ENCODE measurements around the gene ANTXR1.
A peak's percentile ranks its signal among the peaks of the same experiment; 100 is the strongest.

ANTXR1 gene

GRCh38 chr2:69141061-69141460, 128.1 kb downstream of the ANTXR1 start:
- H3K4me3 ChIP-seq (ENCODE audit: low read depth, low read length), result no peak overlapping the region
- TF ChIP-seq CTCF (IDR thresholded peaks at IDR 0.05; ENCODE audit: low read depth, low read length, missing control alignments), result no peak
- DNase-seq (ENCODE audit: low read depth), result no peak
- in situ Hi-C loops (cut with HindIII; ENCODE audit: low sequenced_read_pairs), result no loop called here

DNA sequence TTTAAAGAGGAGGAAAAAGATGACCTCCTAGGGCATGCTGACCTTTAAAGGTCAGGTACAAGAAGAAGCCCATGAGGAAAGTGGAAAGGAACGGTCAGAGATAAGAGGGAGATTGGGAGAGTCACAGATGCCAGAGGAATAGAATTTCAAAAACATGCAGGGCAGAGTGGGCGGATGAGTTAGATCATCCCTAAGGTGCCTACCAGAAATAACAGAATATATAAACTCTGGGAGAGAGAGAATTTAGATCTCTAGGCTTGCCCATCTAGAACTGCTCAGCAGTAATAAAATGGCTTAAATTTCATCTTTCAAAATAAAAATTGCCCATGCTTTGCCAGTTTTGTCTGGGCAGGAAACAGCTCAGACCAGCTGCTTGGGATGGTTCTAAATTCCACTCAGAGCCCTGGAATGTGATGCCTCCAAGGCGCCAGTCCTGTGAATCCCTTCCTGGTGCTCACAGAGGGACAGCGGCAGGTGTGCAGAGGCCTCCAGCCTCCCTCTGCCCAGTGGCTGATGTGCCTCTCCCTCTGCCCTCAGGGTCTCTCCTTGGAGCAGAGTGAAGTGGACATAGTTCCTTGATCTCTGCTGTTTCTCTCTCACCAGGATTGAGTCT, 130.9 kb downstream of the ANTXR1 start:
- H3K4me3 ChIP-seq (ENCODE audit: low read depth, low read length), result no peak overlapping the region
- no peak for TF ChIP-seq CTCF (IDR thresholded peaks at IDR 0.05; ENCODE audit: low read depth, low read length, missing control alignments)
- DNase-seq (ENCODE audit: low read depth), result no peak
- in situ Hi-C loops (cut with HindIII; ENCODE audit: low sequenced_read_pairs), result no loop called here

DNA sequence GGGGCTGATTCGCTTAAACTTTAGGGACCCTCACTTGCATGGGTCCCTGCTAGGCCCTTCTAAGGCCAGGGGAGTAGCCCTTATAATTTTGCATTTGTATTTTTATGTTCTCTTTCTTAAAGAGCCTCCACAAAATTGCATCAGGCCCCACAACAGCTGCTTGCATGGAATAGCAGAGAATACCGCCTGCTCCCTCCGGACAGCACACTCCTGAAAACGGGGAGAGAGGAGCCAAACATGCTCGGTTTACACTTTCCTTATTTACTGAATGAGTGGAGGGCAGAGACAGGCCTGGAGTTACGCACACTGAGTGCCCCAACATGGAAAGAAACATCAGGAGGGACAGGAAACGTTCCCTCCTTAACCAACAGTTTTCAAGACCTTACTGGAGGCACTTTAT, 132.2 kb downstream of the ANTXR1 start:
- no peak for DNase-seq (ENCODE audit: low read depth)
- no peak overlapping the region for H3K4me3 ChIP-seq (ENCODE audit: low read depth, low read length)
- in situ Hi-C loops (cut with HindIII; ENCODE audit: low sequenced_read_pairs), result no loop called here
- TF ChIP-seq CTCF (IDR thresholded peaks at IDR 0.05; ENCODE audit: low read depth, low read length, missing control alignments), result no peak

DNA sequence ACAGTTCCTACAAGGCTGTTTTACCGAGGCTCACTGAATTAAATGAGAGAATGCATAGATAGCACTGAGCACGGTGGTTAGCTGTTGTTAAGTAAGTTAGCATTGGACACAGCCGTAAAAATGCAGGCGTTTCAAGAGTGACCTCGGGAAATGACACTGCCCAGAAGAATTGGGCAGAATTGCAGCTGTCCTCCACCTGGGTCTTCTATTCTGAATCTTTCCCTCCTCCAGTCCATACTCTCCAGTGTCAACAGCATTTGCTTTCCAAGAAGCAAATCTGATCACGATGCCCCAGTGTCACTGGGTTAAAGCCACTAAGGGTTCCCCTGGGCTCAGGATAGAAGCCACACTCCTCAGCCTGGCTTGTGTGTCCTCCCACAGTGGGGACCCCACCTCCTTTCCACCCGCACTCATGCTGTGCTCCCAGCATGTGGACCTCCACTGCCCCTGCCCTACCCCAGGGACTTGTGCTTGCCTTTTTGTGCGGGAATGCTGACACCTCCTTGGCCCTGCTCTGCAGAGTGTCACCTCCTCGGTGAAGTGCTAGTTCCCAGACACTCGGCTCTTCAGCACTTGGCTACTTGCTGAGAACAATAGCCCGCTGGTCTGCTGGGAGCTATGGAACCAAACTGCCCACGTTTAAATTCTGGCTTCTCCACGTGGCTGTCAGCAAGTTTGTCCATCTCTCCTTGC, 135.0 kb downstream of the ANTXR1 start:
- no peak for TF ChIP-seq CTCF (IDR thresholded peaks at IDR 0.05; ENCODE audit: low read depth, low read length, missing control alignments)
- no peak overlapping the region for H3K4me3 ChIP-seq (ENCODE audit: low read depth, low read length)
- in situ Hi-C loops (cut with HindIII; ENCODE audit: low sequenced_read_pairs), result no loop called here
- no peak for DNase-seq (ENCODE audit: low read depth)

DNA sequence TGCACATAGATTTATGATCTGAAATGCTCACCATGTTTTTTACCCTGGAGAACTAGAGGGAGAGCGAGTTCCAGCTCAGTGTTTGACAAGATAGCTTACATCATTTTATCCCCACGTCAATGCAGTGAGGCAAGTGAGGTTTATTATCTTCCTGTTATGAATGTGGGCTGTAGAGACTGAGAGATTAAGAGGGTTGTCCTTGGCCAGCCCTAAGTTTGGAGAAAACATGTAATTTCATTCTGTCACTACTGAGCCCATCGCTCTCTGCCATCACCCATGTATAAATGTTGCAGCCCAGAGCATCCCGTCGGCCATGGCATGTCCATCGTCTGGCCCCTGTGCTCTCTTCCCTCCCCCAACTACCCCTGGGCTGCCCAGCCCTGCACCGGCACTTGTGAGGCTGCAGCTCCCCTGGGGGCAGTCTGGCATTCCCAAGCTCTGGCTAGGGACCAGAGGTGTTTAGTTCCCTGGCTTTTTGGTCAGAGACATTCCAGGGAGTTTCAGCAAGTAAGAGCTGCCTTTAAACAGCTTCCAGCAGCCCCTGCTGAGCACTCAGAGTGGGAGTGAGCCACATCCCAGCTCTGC, 136.7 kb downstream of the ANTXR1 start:
- no peak overlapping the region for H3K4me3 ChIP-seq (ENCODE audit: low read depth, low read length)
- peak; percentile 69 for DNase-seq (ENCODE audit: low read depth)
- no peak for TF ChIP-seq CTCF (IDR thresholded peaks at IDR 0.05; ENCODE audit: low read depth, low read length, missing control alignments)
- in situ Hi-C loops (cut with HindIII; ENCODE audit: low sequenced_read_pairs), result no loop called here

DNA sequence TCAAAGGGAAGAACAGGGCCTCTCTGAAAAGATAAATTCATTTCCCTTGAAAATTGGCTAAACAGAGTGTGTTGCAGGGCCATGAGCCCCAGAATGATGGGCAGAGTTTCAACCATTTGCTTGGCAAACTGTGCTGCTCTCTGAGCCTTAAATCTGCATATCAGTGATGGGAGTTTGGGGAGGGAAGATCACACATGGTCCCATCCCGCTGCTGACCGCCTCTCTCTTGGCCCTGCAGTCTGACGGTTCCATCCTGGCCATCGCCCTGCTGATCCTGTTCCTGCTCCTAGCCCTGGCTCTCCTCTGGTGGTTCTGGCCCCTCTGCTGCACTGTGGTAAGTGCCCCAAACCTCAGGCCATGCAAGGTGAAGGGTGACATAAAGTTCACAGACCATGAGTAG, 139.0 kb downstream of the ANTXR1 start:
- TF ChIP-seq CTCF (IDR thresholded peaks at IDR 0.05; ENCODE audit: low read depth, low read length, missing control alignments), result no peak
- DNase-seq (ENCODE audit: low read depth), result no peak
- no peak overlapping the region for H3K4me3 ChIP-seq (ENCODE audit: low read depth, low read length)
- in situ Hi-C loops (cut with HindIII; ENCODE audit: low sequenced_read_pairs), result no loop called here
